ENCODE data around the gene LRRC46. TPM values are rescaled to one million over a fixed set of nuclear protein-coding genes. Genes with fewer than 3 reads are reported as not detected.

Gene LRRC46
- total and polyA plus RNA-seq, 2 of the 13 experiments (the other 11 are each of a cell fraction or from before 2014, with no cell fraction given), result 0.09 TPM

GRCh38 chr17:47850692-47851573 lies 19.5 kb downstream of the LRRC46 start, which contains the start of gene SP6 (continued):
- TF ChIP-seq AFF4 (CRISPR knock-in tag; IDR thresholded peaks at IDR 0.05) (no peak), JUN (CRISPR knock-in tag; IDR thresholded peaks at IDR 0.05) (no peak), ZBTB44 (CRISPR knock-in tag; IDR thresholded peaks at IDR 0.05) (no peak), MED13 (CRISPR knock-in tag; IDR thresholded peaks at IDR 0.05) (no peak), SNAPC5 (CRISPR knock-in tag; IDR thresholded peaks at IDR 0.05; ENCODE audit: borderline replicate concordance) (no peak), ONECUT2 (CRISPR knock-in tag; IDR thresholded peaks at IDR 0.05) (no peak), TOPORS (CRISPR knock-in tag; IDR thresholded peaks at IDR 0.05) (no peak), CBX2 (IDR thresholded peaks at IDR 0.05; ENCODE audit: low read depth, low read length) (no peak), CBX2 (CRISPR knock-in tag; IDR thresholded peaks at IDR 0.05; ENCODE audit: low read depth) (peak; percentile 91), RBAK (CRISPR knock-in tag; IDR thresholded peaks at IDR 0.05) (no peak), ZNF878 (CRISPR knock-in tag; IDR thresholded peaks at IDR 0.05) (no peak), THRA (CRISPR knock-in tag; IDR thresholded peaks at IDR 0.05; ENCODE audit: borderline replicate concordance) (no peak), ZMYM4 (CRISPR knock-in tag; IDR thresholded peaks at IDR 0.05) (no peak; the same call in 1 of the 2 replicates), HMG20A (CRISPR knock-in tag; IDR thresholded peaks at IDR 0.05; ENCODE audit: borderline replicate concordance) (no peak; the same call in 1 of the 2 replicates), EEA1 (CRISPR knock-in tag; IDR thresholded peaks at IDR 0.05; ENCODE audit: borderline replicate concordance) (no peak), BCLAF1 (IDR thresholded peaks at IDR 0.05) (no peak), SKIL (CRISPR knock-in tag; IDR thresholded peaks at IDR 0.05; ENCODE audit: borderline replicate concordance) (peak; percentile 63)

Measured in HepG2 (cell line).